Neutrophil (primary cell): ENCODE measurements around the gene ATP2C2.

ENCODE experiments used
- H3K27ac ChIP-seq: fragments of 200-600 bp; sonication (generic); 2 replicates; pipeline ENCODE4 v1.5.1; 2016; ENCODE audit warnings: mild to moderate bottlenecking, moderate library complexity
- H3K27me3 ChIP-seq: fragments of 200-600 bp; sonication (generic); 2 replicates; pipeline ENCODE4 v1.6.0; 2016; ENCODE audit warnings: mild to moderate bottlenecking
- H3K36me3 ChIP-seq: fragments of 200-600 bp; sonication (generic); 2 replicates; pipeline ENCODE4 v1.5.1; 2017
- H3K4me1 ChIP-seq, 2 experiments: fragments of 200-600 bp in 1 of 2; sonication (generic) in 1 of 2; 1 replicate in 1 of 2; 2 replicates in 1 of 2; pipeline versions ENCODE4 v1.5.1 to v1.6.1; 2013 to 2016; ENCODE audit warnings: low read depth in 1 of 2, low read length in 1 of 2, mild to moderate bottlenecking in 1 of 2, moderate library complexity in 1 of 2; ENCODE audit not compliant: control insufficient read depth in 1 of 2, insufficient read depth in 1 of 2
- H3K4me3 ChIP-seq, 2 experiments: fragments of 200-600 bp in 1 of 2; sonication (generic) in 1 of 2; 1 replicate in 1 of 2; 2 replicates in 1 of 2; pipeline ENCODE4 v1.5.1; 2013 to 2016; ENCODE audit warnings: low read depth in 1 of 2, low read length in 1 of 2, mild to moderate bottlenecking in 1 of 2, moderate library complexity in 1 of 2
- H3K9me3 ChIP-seq: fragments of 200-600 bp; sonication (generic); 2 replicates; pipeline ENCODE4 v1.5.1; 2016
- TF ChIP-seq, protein P1 (sequence below): fragments of 200-600 bp; sonication (generic); IDR thresholded peaks from 2 replicates; pipeline ENCODE4 v1.5.1; 2016; ENCODE audit warnings: antibody characterized with exemption

Gene ATP2C2

DNA sequence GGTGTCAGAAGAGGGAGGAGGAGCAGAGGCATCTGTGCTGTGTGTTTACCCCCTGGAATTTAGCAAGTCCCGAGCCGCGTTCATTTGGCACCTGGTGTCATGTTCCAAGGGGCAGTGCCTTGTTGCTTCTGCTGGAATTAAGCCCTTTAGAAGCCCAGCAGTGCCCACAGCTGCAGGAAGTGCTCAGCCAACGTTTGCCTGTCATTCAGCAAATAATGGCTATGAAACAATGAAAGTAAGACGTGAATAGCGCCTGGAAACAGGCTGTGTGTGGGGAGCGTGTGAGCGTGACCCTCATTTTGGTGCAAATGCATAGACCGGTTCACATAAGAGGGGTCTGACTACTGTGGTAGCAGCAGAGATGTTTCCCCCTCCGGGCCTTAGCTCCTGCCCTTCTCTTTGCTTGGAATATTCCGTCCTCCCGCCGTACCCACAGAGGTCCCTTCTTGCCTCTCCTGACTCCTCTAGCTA is 5.8 kb upstream of the ATP2C2 start:
- Histone ChIP-seq H3K4me1 (peaks cover 54 to 82% of the 10 kb centered on the region in 2 experiments), H3K27ac (no peak overlapping the region), H3K4me3 (no peak overlapping the region), H3K36me3 (no peaks in the 10 kb centered on the region), H3K27me3 (no peaks in the 10 kb centered on the region), H3K9me3 (no peaks in the 10 kb centered on the region)
- TF ChIP-seq, protein P1, sequence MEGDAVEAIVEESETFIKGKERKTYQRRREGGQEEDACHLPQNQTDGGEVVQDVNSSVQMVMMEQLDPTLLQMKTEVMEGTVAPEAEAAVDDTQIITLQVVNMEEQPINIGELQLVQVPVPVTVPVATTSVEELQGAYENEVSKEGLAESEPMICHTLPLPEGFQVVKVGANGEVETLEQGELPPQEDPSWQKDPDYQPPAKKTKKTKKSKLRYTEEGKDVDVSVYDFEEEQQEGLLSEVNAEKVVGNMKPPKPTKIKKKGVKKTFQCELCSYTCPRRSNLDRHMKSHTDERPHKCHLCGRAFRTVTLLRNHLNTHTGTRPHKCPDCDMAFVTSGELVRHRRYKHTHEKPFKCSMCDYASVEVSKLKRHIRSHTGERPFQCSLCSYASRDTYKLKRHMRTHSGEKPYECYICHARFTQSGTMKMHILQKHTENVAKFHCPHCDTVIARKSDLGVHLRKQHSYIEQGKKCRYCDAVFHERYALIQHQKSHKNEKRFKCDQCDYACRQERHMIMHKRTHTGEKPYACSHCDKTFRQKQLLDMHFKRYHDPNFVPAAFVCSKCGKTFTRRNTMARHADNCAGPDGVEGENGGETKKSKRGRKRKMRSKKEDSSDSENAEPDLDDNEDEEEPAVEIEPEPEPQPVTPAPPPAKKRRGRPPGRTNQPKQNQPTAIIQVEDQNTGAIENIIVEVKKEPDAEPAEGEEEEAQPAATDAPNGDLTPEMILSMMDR = no peak

DNA sequence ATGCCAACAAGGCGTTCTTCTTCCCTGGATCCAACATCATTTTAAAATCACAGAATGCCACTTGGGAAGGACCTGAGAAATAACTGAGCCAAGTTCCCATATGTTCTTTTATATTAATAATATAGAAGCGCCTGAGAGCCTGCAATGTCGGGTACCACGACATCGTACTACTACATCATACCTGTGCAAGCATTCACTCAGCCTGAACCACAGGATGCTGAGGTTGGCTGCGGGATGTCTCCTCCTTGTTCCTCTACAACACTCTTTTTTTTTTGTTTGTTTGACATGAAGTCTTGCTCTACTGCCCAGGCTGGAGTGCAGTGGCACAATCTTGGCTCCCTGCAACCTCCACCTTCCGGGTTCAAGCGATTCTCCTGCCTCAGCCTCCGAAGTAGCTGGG is 2.1 kb upstream of the ATP2C2 start:
- H3K27me3 ChIP-seq = peaks cover 15% of the 10 kb centered on the region
- H3K4me1 ChIP-seq = peaks cover 61 to 79% of the 10 kb centered on the region in 2 experiments
- no peaks in the 10 kb centered on the region for H3K36me3 ChIP-seq
- H3K27ac ChIP-seq = no peak overlapping the region
- TF ChIP-seq, protein P1 = no peak
- H3K4me3 ChIP-seq = no peak overlapping the region
- no peaks in the 10 kb centered on the region for H3K9me3 ChIP-seq

DNA sequence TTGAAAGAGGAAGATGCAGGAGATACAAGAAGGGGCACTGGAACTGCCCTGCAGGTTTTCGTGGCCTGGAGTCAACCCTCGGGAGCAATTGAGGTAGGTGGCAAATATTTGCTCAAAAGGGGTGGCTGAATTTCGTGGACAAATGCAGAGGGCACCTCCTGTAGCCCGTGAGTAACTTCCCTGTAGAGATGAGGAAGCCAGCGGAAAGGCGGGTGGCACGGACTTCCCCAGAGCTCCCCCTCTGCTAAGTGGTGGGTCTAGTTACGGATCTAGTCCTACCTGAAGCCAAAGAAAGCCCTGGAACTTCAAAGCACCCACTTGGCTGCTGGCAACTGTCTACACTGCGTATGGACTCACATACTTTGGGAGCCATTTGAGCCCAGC is 1.0 kb upstream of the ATP2C2 start:
- no peaks in the 10 kb centered on the region for H3K9me3 ChIP-seq
- H3K4me3 ChIP-seq = peak overlapping the region; percentile 64 to 68
- peaks cover 72 to 80% of the 10 kb centered on the region in 2 experiments for H3K4me1 ChIP-seq
- H3K27ac ChIP-seq = peak overlapping the region; percentile 59
- no peaks in the 10 kb centered on the region for H3K36me3 ChIP-seq
- TF ChIP-seq, protein P1 = no peak
- H3K27me3 ChIP-seq = peaks cover 15% of the 10 kb centered on the region

DNA sequence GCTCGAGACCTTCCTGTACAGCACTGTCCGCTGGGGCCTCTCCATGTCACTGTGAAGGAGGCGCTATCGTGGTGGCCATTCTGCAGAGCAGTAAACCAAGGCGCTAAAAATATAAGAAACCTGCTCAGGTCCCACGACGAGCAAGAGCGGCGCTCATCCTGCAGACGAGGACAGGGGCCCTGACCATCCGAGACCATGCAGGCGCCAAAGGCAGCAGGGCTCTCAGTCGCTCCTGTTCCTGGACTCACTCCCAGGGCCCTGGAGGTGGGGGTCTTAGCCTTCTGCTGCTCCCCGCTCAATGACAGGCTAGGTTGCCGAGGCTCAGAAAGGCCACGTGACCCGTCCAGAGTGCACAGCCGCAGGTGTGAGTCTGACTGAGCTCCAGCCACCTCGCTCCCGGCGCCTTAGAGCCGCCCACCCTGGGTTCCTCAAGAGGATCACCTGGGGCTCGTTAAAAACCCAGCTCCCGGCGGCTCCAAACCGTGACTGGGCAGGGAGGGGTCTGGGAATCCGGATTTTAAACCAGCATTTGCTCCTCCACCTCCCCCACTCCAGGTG is 509 bp upstream of the ATP2C2 start:
- H3K27me3 ChIP-seq = peaks cover 15% of the 10 kb centered on the region
- TF ChIP-seq, protein P1 = no peak
- H3K4me3 ChIP-seq = peak overlapping the region; percentile 64 to 68

DNA sequence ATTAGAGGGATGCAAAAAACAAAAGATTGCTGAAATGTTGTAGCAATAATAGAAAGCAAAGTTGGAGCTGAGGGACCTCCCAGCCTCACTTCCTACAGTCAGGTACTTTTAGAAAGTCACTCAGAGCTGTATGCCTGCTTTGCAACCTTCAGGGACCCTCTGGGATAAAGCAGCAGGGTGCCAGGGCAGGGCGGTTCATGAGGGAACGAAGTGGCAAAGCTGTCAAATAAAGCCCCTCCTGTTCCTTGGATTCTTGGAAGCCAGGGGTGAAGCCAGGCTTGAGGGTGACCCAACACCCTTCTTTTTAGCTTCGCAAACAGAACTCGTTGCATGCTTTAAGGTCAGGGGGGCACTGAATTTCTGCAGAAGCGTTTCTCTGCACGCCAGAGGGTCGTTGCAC is 767 bp downstream of the ATP2C2 start:
- Histone ChIP-seq H3K27ac (peak overlapping the region; percentile 59), H3K4me3 (peak overlapping the region; percentile 64 to 68)

More for the DNA sequence above, 509 bp upstream of the ATP2C2 start:
- H3K4me1 ChIP-seq = peaks cover 77 to 81% of the 10 kb centered on the region in 2 experiments
- no peaks in the 10 kb centered on the region for H3K9me3 ChIP-seq
- peak overlapping the region; percentile 59 for H3K27ac ChIP-seq
- no peaks in the 10 kb centered on the region for H3K36me3 ChIP-seq

More for the DNA sequence above, 767 bp downstream of the ATP2C2 start:
- TF ChIP-seq, protein P1 = no peak
- Histone ChIP-seq H3K4me1 (peaks cover 79 to 83% of the 10 kb centered on the region in 2 experiments), H3K27me3 (peaks cover 15% of the 10 kb centered on the region), H3K36me3 (no peaks in the 10 kb centered on the region), H3K9me3 (no peaks in the 10 kb centered on the region)
